Measurements from ENCODE around the gene ASTN2.

GRCh38 chr9:116720111-116720510 is 694.7 kb downstream of the ASTN2 start:
- TF ChIP-seq POLR2AphosphoS5 (IDR thresholded peaks at IDR 0.05; ENCODE audit: insufficient read depth, low read depth, low read length) (no peak), CTCF (IDR thresholded peaks at IDR 0.05; ENCODE audit: extremely low read depth in 1 of 2, insufficient read depth in 1 of 2, low read depth in 1 of 2, low read length in 2 of 2) (no peak)

All from endothelial cell of umbilical vein (primary cell).